NT2/D1 (cell line): ENCODE measurements around the gene CCDC146.

Experiments used
- DNase-seq: peaks from one replicate; pipeline ENCODE4 v3.0.0-alpha.2; 2011; ENCODE audit warnings: low read depth, low spot score
- H3K27me3 ChIP-seq: 2 replicates; pipeline ENCODE4 v1.6.0; 2011; ENCODE audit warnings: mild to moderate bottlenecking; ENCODE audit not compliant: insufficient read length, insufficient read depth
- H3K36me3 ChIP-seq: 2 replicates; pipeline ENCODE4 v1.6.1; 2011; ENCODE audit warnings: mild to moderate bottlenecking, low read length, mixed read lengths; ENCODE audit not compliant: insufficient read depth, insufficient read length
- H3K4me1 ChIP-seq: 2 replicates; pipeline ENCODE4 v1.5.1; 2011; ENCODE audit not compliant: insufficient read depth, insufficient read length
- H3K4me3 ChIP-seq: 2 replicates; pipeline ENCODE4 v1.5.1; 2011; ENCODE audit warnings: low read depth; ENCODE audit not compliant: insufficient read length
- H3K9ac ChIP-seq: 2 replicates; pipeline ENCODE4 v1.6.0; 2011; ENCODE audit warnings: low read depth; ENCODE audit not compliant: insufficient read length
- H3K9me3 ChIP-seq: 2 replicates; pipeline ENCODE4 v1.5.1; 2011; ENCODE audit warnings: mild to moderate bottlenecking, low read length; ENCODE audit not compliant: insufficient read depth
- SUZ12 ChIP-seq: IDR thresholded peaks from 2 replicates; pipeline ENCODE4 v1.6.1; 2011; ENCODE audit not compliant: insufficient read length, insufficient read depth; ENCODE audit errors: extremely low read depth
- YY1 ChIP-seq: IDR thresholded peaks from 2 replicates; pipeline ENCODE4 v1.6.1; 2011; ENCODE audit not compliant: insufficient read length, insufficient read depth
- ZNF274 ChIP-seq: IDR thresholded peaks from 2 replicates; pipeline ENCODE4 v1.6.1; 2011; ENCODE audit warnings: mild to moderate bottlenecking, low read depth, low read length

The CCDC146 gene

DNA sequence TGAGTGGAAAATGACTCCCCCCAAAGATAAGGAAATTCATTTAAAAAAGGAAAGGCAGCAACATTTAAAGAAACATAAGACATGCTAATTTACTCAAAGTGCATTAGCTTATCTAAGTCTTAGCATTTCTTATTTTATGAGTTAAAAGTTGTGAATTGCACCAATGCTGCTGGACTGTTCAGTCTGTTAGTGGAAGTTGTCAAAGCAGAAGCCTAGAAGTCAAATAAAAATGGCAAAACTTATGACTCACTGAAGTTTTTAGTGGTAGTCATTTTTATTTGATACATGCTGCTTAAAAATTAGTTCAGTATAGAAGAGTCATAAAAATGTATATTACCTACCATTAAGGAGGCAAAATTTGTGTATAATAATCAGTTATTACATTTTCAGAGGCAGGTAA lies 168.0 kb downstream of the CCDC146 start:
- H3K27me3 ChIP-seq, result no peaks in the 10 kb centered on the region
- H3K4me3 ChIP-seq, result no peak overlapping the region
- TF ChIP-seq ZNF274 (no peak), YY1 (no peak), SUZ12 (no peak)
- no peak overlapping the region for H3K9ac ChIP-seq
- no peak for DNase-seq
- no peaks in the 10 kb centered on the region for H3K4me1 ChIP-seq
- no peaks in the 10 kb centered on the region for H3K36me3 ChIP-seq
- H3K9me3 ChIP-seq, result no peaks in the 10 kb centered on the region

DNA sequence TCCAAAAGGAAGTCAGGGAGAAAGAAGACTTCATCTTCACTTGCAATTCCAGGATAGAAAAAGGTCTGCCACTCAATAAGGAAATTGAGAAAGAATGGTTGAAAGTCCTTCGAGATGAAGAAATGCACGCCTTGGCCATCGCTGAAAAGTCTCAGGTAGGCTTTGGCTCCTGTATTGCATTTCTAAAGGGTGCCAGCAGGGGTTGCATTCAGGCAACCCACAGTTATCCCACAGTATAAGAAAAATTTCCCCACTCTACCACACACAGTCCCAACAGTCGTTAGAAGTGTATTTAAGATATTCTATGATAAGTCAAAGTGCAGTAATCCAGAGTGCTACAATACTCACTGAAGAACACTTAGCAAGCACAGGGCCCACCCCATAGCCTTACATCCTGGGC lies 170.6 kb downstream of the CCDC146 start:
- no peak for TF ChIP-seq YY1
- no peak for TF ChIP-seq ZNF274
- no peak for TF ChIP-seq SUZ12
- Histone ChIP-seq H3K9me3 (no peaks in the 10 kb centered on the region), H3K36me3 (no peaks in the 10 kb centered on the region), H3K27me3 (no peaks in the 10 kb centered on the region), H3K9ac (no peak overlapping the region), H3K4me1 (no peaks in the 10 kb centered on the region), H3K4me3 (no peak overlapping the region)
- no peak for DNase-seq

DNA sequence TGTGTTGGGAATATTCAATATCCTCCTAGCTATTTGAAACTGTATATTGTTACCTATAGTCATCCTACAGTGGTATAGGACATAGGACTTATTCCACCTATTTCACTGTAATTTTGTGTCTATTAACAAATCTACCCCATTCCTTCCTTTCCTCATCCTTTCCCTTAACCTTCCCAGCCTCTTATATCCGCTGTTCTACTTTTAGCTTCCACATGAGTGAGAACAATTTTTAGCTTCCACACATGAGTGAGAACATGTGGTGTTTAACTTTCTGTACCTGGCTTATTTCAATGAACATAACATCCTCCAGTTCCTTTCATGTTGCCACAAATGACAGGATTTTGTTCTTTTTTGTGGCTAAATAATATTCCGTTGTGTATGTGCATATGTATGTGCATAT lies 173.1 kb downstream of the CCDC146 start:
- Histone ChIP-seq H3K9ac (no peak overlapping the region), H3K36me3 (no peaks in the 10 kb centered on the region), H3K4me3 (no peak overlapping the region), H3K27me3 (no peaks in the 10 kb centered on the region), H3K4me1 (no peaks in the 10 kb centered on the region), H3K9me3 (no peaks in the 10 kb centered on the region)
- TF ChIP-seq SUZ12, result no peak
- TF ChIP-seq ZNF274, result no peak
- TF ChIP-seq YY1, result no peak
- DNase-seq, result no peak

DNA sequence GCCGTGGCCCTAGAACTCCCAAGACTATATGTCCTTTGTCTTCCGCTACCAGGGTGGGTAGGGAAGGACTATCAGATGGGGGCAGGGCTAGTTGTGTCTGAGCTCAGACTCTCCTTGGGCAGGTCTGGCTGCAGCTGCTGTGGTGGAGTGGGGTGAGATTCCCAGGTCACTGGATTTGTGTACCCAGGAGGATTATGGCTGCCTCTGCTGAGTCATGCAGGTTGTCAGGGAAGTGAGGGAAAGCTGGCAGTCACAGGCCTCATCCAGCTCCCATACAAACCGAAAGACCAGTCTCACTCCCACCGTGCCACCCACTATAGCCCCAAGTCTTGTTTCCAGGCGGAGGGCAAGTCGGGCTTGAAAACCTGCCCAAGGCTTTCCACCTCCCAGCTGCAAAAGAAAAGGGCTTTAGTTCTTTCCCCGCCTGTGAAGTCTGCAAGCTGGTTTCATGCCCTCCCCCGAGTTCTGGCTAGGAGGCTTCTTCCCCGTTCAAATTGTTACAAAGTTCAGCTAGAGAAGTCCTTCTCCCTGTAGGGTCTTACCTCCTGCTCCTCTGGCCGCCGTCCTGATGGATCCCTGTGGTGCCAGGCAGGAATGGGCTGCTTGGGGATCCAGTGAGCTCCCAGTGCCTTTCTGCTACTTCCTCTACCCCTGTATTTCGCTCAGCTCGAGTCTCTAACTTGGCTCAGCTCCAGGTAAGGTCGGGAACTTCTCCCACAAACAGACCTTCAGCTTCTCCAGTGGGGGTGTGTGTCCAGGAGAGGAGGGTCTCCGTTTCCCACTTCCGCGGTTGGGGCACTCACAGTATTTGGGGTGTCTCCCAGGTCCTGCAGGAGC lies 184.0 kb downstream of the CCDC146 start:
- H3K36me3 ChIP-seq, result no peaks in the 10 kb centered on the region
- no peaks in the 10 kb centered on the region for H3K27me3 ChIP-seq
- no peaks in the 10 kb centered on the region for H3K4me1 ChIP-seq
- no peak overlapping the region for H3K9ac ChIP-seq
- TF ChIP-seq ZNF274, result no peak
- no peak for TF ChIP-seq SUZ12
- TF ChIP-seq YY1, result no peak
- no peak for DNase-seq
- H3K4me3 ChIP-seq, result no peak overlapping the region
- no peaks in the 10 kb centered on the region; the same call in 1 of the 2 replicates for H3K9me3 ChIP-seq

DNA sequence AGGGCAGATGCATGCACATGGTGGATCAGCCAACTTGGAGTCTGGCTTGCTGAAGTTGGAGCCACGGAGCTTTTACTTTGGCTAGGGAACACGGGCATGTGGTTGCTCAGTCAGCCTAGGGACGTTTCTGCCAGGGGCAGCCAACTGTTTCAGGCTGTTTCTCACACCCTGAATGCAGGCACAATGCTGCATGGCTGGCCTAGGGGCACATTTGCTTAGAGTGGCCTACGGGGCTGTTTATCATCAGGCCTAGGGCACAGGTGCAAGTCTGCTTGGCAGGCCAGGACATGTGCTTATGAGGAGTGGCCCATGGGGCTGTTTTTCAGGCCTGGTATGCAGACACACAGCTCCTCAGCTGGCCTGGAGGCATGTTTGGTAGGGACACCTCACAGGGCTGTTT lies 186.4 kb downstream of the CCDC146 start:
- Histone ChIP-seq H3K4me1 (no peaks in the 10 kb centered on the region), H3K4me3 (no peak overlapping the region), H3K27me3 (no peaks in the 10 kb centered on the region), H3K36me3 (no peaks in the 10 kb centered on the region), H3K9me3 (no peaks in the 10 kb centered on the region; the same call in 1 of the 2 replicates), H3K9ac (no peak overlapping the region)
- no peak for DNase-seq
- TF ChIP-seq ZNF274 (no peak), SUZ12 (no peak), YY1 (no peak)

DNA sequence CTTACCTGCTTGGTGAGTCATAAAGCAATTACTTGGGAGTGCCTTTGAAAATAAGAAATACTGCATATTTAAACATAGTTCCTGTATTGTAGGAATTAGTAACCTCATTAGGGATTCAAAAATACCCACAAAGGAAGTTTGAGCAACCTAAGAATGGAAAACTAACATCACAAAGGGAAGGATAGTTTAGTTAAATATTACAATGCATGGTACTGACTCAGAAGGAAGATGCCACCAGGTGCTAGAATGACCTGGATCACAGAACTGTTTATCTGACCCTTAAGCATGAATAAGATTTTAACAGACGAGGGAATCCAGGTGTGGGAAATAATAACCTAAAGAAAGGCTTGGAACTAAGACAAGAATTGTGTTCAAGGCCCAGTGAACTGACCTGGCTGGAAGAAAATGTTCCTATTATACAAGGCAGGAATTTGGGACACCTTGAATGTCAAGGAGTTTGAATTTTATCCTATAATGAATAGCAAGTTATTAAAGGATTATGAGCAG lies 187.4 kb downstream of the CCDC146 start:
- Histone ChIP-seq H3K9me3 (no peaks in the 10 kb centered on the region; the same call in 1 of the 2 replicates), H3K9ac (no peak overlapping the region), H3K4me1 (no peaks in the 10 kb centered on the region), H3K36me3 (no peaks in the 10 kb centered on the region), H3K27me3 (no peaks in the 10 kb centered on the region), H3K4me3 (no peak overlapping the region)
- no peak for DNase-seq
- TF ChIP-seq SUZ12 (no peak), YY1 (no peak), ZNF274 (no peak)

DNA sequence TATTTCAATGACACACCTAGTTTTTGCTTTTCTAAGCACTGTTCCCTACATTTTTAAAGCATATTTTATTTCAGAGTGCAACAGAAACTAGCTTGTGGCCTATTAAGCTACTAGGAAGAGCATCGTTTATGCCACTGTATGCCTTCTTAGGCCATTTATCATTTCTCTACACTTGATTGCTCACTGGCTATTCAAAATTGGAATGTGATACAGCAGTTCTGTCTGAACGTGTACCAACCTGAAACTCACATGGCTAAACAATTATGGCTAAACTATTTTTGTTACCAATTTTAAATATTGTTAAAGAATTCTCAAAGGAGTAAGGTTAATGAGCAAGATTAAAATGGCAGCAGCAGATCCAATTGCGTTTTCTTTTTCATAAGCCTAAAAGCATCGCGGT lies 188.6 kb downstream of the CCDC146 start:
- TF ChIP-seq SUZ12 (no peak), ZNF274 (no peak), YY1 (no peak)
- Histone ChIP-seq H3K27me3 (no peaks in the 10 kb centered on the region), H3K36me3 (no peaks in the 10 kb centered on the region), H3K9me3 (no peaks in the 10 kb centered on the region; the same call in 1 of the 2 replicates), H3K9ac (no peak overlapping the region), H3K4me3 (no peak overlapping the region), H3K4me1 (no peaks in the 10 kb centered on the region)
- no peak for DNase-seq
